Stimulated activated CD8-positive, alpha-beta memory T cell treated with anti-CD3 and anti-CD28 coated beads, Interleukin-4, amount 100 ng/mL, for 1 hour (primary cell): ENCODE results near the gene NEIL1.

Experiments used
- DNase-seq, 2 donors: peaks; one replicate each; pipeline ENCODE4 v3.0.0-alpha.2; 2020; ENCODE audit warnings: low read depth in 2 of 2, low spot score in 1 of 2

The NEIL1 gene

DNA sequence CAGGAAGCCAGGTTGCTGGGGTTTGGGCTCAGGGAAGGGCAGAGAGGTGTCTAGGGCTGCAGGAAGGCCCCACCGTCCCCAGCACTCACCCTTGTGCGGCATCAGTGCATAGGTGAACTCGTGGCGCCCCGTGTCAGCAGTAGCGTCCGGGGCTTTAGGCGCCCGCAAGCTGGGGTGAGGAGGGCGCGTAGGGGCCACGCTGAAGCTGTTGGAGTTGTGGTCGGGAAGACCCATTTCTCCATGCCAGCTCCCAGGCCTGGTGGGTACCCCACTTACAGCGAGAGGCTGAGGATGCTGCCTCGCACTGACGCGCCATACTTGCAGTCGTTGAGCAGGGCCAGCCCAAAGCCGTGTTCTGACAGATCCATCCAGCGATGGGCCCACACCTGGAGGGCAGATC lies 9.7 kb downstream of the NEIL1 start:
- DNase-seq: no peak

DNA sequence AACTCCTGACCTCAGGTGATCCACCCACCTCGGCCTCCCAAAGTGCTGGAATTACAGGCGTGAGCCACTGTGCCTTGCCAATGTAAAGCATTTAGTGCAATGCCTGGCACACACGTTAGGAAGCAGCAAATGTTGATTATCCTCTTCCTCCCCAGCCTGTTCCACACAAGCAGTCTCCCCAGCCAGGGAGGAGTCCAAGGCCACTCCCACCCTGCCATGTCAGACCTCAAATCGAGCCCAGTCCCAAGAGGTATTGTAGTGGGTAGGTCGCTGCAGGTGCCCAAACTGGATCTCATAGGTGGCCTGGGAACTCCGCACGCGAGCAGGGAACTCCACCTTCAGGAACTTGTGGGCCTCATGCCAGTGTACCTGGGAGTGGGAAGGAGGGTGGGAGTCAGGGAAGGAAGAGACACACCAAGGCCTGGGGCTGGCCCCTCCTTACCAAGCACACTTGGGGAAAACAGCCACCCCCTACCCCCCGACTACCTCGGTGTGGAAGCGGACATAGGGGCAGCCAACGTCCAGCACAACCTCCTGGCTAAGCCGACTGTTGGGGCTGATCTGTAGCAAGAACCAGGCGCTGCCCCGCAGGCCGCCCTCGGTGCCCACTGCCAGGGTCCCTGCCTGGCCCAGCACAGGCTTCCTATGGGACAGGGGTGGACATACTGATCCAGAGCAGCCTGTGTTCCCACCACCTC lies 11.3 kb downstream of the NEIL1 start:
- no peak for DNase-seq

DNA sequence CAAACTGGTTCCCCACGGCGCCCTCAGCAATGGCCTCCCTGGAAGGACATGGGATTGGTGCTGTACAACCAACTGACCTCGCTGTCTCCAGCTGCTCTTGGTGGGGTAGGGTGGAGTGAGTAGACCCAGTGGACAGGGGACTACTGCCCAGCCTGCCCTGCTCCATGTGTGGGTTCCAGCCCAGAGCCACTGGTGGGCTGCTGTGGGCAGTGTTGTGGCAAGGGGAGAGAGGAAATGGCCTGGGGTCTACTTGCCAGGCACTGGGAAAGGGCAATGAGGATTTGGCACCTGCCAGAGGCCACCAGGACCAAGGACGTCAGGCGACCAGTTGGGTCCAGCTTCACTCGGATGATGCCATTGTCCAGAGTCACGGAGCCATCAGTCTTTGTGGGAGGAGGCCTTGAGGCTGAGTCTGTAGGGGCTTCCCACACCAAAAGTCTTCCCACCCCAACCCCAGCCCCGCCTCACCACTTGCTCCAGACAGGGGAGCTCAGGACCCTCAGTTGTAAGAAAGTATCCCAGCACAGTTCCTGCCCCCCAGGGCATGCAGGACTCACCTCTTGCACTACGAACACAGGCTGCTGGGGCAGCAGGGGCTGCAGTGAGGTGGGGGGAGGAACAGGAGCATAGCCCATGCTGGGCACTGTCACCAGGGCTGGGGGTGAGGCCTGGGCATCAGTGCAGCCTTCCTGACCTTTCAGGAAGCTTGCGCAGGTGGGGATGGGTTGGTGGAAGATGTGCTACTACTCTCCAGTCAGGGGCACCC lies 12.1 kb downstream of the NEIL1 start:
- DNase-seq: no peak

DNA sequence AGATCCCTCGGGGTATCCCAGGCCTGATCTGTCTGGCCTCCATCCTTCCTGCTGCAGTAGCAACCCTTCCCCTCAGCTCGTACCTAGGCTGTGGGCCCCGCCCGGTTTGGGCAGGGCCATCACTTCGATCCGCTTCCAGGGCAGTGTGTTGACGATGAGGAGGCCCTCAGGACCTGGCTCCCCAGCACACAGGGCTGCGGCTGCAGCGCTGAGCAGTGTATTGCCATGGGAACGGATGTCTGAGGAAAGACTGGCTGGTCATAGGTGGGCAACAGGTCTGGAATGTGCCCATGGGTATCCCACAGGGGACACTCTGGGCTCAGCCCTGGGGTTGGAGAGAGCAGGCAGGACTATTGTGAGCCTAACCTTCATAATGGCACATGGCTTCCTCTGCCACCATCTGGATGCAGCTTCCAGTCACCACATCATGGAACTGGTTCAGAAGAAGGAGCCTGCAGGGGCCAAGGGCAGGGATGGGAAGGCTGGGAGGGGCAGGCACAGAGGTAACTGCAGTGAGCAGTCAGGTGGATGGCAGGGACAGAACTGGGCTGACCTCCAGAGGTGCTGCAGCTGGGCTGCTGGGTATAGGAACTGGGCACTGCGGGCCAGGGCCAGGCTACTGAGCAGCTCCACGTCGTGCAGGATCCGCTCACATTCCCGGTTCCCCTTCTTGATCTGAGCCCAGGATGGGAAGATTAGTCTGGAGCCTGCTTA lies 12.9 kb downstream of the NEIL1 start:
- no peak for DNase-seq

DNA sequence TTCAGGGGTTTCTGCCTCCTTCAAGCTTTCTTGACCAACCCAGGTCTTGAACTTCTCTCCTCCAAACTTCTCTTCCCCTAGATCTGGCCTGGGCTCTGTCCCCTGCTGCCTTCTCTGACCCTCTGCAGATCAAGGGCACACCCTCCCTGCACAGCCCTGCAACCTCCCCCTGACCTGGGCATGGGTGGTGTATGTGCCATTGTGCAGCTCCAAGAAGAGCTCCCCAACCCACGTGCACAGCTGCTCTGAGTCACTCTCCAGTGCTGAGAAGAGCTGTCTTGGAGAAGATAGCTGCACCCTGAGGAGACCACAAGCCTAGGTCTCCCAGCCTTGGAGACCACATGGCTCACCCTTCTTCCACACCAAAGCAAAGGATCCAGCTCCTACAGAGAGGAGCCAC lies 13.6 kb downstream of the NEIL1 start:
- no peak for DNase-seq

DNA sequence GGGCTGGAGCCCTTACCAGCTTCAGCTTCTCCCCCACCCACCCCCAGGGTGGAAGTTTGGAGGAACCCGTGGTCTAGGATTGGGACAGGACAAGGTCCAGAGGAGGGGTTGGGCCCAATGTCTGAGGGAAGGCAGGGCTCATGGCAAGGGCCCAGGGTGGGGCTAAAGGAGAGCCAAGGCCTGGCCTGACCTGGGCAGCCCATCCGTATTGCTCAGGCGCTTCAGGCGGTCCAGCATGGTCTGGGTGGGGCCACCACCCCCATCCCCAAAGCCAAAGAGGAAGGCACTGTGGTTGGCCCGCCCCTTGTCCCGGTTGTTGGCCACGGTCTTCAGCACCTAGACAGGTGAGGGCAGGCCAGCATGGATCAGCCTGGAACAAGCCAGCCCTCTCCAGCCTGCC lies 14.0 kb downstream of the NEIL1 start:
- no peak for DNase-seq

DNA sequence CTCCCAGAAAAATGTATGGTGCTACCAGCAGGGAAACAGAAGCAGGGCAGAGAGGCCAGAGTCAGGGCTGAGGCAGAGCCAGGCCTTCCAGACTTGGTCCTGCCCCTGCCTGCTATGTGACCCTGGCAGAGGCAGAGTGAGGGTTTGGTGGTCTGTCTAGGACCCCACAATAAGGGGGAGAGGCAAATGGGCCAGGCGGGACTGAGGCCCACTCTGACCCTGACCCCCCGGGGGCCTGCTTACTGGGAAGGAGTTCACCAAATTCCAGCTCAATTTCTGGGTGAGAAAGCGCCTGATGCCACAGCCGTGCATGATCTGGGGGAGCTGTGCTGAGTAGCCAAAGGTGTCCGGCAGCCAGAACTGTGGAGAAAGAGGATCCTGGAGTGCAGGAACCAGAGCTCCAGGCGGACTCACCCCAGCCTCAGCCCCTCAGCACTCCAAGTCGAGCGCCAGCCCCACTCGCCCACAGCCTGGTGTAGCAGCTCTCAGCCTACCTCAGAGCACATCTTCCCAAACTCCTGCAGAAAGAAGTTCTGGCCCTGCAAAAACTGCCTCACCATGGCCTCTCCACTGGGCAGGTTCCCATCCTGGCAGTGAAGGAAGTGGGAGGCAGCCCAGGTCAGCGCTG lies 14.6 kb downstream of the NEIL1 start:
- no peak for DNase-seq

DNA sequence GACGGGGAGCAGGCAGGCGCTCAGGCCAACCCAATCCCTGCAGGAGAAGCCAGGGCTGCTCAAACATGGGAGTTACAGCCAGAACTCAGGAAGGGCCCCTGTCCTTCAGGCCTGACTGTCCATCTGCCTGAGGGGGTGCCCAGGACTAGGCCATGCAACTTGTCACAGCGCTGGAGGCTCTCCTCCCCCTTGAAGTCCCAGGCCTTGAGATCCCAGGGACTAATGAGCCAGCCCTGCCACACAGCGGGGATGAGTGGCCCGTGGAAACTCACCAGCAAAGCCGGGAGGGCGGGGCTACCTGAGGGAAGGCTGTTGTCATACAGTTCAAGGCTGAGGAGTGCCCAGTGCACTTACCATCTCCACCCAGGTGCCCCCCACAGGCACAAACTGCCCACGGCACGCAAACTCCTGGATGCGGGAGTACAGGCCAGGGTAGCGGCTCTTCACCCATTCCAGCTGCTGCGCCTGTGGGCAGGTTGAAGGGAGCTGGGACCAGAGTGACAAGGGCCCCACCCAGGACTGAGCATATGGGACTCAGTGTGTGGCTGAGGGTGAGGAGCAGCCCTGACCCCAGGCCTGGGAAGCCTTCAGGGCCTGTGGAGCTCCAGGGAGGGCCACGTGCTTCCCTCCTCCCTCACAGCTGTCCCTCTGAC lies 15.3 kb downstream of the NEIL1 start:
- no peak for DNase-seq

DNA sequence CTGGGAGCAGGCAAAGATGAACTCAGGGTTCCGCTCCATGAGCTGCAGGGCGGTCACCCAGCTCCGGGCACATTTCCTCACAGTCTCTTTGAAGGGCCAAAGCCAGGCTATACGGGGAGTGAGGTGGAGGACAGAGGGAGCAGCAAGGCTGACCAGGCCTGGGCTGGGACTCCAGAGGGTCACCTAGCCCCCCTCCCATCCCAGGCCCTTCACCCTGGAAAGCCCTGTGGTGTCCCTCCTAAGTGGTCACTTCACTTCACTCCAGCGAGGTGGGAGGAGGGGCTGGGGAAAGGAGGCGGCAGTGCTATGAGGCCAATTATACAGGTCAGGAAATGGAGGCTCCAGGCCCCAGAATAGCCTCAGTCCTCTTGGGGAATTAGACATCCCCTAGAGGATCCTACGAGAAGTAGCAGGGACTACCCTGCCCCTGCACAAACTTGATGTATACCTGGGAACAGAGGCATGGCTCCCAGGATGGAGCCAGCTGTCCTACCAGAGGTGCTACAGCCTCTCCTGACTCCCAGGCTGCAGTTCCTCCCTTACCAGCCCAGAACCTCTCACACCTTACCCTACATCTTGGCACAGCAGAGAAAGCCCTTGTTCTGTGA lies 15.9 kb downstream of the NEIL1 start:
- no peak for DNase-seq

DNA sequence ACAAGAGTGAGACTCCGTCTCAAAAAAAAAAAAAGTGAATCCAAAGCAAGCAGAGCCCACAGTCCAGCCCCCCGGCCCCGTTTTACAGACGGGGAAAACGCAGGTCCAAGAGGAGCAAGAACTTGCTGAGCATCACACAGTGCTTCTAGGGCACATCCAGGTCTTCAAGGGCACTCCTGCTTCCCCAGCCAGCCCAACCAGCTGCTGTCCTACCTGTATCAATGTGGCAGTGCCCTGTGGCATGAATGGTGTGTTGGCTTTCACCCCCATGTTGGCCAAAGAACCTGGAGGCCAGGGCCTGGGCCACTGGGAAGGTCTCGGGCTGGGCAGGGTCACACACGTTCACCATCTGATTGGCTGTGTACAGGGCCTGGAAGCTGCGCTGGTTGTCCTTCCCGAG lies 16.9 kb downstream of the NEIL1 start:
- no peak for DNase-seq

DNA sequence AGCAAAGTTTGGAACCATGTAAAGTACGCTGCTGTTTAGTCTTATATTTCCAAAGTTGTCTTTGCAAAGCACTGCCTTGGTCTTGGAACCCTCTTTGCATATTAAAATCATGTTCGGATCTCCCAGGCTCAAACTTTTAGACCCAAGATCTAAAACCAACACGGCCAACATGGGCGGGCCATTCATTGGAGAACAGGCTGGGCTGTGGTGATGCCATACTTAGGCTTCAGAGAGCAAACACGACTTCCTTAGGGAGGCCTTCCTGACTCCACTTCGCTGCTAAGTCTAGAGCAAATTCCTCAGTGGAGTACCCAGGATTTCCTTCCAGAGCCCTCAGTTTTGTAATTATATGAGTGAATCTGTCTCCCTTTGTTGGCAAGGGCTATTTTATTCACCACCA lies 18.0 kb downstream of the NEIL1 start:
- no peak for DNase-seq

DNA sequence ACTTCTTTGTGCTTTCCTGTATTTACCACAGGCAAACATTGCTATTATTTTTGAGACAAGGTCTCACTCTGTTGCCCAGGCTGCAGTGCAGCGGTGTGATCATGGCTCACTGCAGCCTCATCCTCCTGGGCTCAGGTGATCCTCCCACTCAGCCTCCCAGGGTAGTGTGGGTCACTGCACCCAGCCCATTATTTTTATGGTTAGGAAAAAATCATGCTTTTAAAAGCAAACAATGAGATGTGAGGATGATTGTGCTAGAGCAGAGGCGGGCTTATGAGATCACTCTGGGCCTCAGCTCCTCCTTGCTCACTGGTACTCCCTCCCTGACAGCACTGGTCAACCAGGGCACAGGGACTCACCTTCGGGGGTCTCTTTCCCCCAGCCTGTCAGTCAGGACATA lies 19.3 kb downstream of the NEIL1 start:
- no peak for DNase-seq

DNA sequence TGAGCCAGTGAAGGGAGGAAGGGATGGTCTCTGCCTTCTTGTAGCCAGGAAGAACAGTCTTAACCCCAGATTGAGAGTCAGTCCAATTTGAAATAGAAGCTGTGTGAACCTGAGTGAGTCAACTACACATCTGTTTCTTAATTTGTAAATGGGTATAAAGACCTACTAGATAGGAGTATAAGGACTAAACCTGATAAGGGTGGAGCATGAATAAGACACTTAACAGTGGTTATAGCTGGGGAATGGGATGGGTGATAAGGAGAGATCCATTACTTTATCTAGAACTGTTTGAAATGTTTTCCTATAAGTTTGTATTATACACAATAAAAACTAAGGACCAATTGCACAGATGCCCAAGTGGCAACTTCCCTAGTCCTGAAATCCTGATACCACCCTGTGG lies 20.2 kb downstream of the NEIL1 start:
- no peak for DNase-seq

DNA sequence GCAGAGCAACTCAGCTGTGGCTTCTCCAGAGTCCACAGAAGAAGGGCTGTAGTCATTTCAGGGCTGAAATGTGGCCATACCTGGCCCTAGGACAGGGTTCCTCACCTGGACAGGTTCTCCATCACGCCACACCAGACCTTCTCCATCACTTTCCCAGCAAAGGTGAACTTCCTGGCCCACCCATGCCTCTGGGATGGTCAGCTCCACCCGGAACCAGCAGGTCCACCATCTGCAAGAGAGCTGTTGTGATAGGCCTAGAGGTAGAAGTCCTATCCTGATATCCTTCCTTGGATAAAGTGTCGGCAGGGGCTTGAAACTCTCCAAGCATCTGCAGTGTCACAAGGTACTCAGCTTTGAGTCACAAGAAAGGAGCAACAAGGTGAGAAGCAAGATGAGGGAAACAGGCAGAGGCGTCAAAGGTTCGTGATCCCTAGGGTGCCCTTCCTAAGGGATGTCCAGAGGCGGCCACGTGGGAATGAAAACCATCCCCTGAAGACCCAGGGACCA lies 20.6 kb downstream of the NEIL1 start:
- DNase-seq: no peak

DNA sequence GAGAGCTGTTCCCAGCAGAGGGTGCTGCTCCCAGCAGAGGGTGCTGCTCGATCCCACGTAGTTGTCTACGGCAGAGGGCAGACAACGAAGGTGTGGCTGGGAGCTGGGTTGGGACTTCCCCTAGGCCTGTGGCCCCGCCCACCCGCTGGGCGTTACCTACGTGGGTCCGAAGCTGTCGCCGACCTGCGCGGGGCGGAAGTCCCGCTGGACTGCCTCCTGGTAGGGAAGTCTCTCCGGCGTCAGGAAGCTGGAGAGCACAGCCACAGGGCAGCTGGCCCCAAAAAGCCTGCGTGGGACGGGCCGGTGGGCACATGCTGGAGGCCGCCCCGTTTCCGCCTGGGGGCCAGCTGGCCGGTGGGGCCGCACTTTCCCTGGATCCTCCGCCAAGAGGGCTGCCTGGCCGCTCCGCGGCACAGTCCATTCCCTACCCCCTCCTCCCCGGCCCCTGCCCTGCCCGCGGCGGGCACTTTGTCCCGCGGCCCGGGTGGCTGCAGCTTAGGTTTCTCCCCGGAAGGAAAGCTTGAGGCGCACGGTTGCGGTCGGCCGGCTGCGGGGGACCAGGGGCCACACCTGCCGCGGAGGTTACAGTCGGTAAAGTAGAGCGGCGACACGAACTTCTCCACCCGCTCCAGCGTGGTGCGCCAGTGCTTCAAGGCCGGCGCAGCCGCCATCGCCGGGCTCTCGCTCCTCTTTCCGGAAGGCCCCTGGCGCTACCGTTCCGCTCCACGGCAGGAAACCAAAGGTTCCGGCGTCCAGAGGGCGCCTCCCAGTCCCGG lies 21.3 kb downstream of the NEIL1 start, which contains the start of gene MAN2C1:
Gene MAN2C1, minus strand, starts transcription at position 695 of the 776 bp plus-strand sequence. Its CDS starts 24 bp downstream, at position 671.
- peak; percentile 76 to 79 for DNase-seq

DNA sequence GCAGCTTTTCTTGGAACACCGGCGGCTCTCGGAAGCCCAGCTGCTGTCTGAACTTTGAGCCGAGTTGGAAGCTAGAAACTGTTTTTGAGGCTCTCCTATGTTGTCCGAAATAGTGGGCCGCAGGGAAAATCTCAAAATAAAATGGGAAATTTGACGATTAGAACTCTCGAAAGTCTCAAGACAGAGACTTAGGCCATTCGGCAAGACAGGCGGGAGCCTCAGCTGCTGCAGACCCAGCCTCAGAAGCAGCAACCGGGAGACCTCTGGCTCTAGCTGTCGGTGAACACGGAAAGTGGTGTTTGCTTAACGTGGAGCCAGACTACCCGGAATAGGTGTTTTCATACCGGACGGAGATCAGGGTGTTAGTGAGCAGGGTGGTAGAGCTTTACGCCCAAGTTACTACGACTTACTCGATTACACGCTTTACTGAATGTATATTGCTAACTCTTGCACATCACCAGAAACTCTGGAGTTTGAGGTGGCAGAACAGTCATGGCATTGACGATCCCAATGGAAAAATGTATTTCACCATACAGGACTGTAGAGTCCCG lies 21.9 kb downstream of the NEIL1 start:
- DNase-seq: no peak

DNA sequence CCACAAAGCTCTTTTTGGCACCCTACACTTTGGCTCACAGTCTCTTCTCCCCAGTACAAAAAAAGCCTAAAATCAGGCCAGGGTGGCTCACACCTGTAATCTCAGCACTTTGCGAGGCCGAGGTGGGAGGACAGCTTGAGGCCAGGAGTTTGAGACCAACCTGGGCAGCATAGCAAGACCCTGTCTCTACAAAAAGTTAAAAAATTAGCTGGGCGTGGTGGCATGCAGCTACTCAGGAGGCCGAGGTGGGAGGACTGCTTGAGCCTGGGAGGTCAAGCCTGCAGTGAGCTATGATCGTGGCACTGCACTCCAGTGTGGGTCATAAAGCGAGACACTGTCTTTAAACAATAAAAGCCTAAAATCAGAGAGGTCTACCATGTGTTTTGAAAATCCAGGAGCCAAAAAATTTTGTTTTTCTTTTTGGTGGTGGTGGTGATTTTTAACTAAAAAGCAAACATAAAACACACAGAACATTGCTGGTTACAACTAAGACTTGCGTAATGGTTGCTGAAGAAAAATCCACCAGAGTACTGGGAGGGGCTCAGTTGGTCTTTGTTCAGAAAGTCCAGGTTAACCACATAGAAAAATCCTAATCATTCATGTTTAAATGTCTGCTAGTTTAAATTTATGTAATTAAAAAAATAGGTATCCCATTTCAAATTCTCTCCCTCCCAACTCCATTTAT lies 23.2 kb downstream of the NEIL1 start:
- DNase-seq: no peak

DNA sequence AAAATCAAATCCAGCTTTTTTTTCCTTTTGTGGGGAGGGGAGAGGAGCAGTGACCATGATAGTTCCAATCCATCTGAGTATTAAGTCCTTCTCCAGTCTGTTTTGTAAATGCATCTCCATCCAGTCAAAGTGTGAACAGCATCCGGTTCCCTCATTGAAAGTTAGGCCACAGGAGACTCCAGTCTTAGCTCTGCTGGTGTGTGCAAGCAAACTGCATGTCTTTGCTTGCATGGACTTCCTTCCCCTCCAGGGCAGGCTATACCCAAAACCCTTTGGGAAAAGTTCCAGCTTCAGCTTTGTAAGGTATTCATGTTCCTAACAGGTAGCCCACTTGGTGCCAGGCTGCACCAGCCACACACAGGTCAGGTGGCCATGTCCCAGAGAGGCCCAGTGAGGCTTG lies 24.6 kb downstream of the NEIL1 start:
- DNase-seq: no peak
